ENCODE data around the gene NCAPH2.

The NCAPH2 gene

GRCh38 chr22:50507991-50508884, at the start of gene NCAPH2:
NCAPH2 (plus strand) TSS chr22:50508224; CDS start chr22:50508338, 114 bp downstream.
- peak; percentile 97 for DNase-seq

DNA sequence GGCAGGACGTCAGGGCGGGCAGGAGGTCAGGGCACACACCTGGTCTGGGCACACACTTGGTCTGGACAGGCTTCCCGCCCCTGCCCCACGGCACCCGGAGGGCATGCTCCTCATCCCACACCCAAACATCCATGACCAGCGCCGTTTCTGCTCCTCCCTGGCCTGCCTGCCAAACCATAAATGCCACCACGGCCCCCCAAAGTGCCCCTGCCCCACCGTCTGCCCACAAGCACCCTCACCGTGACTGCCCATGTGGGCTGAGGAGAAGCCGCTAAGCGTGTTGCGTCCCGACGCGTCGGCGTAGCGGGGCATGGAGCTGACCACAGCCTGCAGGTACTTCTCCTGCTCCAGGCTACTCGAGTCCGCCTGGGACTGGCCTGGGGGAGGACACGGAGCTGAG, 49.0 kb upstream of the NCAPH2 start:
- no peak for DNase-seq

DNA sequence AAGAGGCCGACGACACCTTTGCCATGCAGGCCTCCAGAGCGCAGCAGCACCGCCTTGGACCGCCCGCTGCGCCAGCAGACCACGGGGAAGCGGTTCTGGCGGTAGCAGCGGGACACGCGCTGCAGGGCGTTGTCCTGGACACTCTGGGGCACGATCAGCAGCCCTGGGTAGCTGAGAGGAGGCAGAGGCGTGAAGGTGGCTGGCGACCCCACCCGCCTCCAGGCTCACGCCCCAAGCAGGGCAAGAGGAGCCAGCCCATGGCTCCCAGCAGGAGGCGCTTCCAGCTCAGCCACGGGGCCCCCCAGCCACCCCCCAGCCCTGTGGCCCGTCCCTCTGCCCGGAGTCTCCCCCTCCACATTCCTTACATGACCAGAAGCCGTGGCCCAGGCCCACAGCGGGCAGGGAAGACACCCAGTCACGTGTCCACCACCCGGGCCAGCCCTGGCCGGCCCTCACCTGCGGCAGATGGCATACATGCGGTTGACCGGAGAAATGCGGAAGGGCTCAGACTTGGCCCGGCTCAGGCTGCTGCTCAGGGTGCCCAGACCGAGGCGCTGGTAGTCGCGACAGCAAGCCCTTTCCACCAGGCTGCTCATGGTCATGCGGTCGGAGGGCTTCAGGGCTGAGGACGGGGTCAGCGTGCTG, 48.4 kb upstream of the NCAPH2 start:
- DNase-seq: no peak

- no peak for DNase-seq
Observed at GRCh38 chr22:50460938-50461337, 47.1 kb upstream of the NCAPH2 start.

- DNase-seq: no peak
Observed at GRCh38 chr22:50461536-50461935, 46.5 kb upstream of the NCAPH2 start.

DNA sequence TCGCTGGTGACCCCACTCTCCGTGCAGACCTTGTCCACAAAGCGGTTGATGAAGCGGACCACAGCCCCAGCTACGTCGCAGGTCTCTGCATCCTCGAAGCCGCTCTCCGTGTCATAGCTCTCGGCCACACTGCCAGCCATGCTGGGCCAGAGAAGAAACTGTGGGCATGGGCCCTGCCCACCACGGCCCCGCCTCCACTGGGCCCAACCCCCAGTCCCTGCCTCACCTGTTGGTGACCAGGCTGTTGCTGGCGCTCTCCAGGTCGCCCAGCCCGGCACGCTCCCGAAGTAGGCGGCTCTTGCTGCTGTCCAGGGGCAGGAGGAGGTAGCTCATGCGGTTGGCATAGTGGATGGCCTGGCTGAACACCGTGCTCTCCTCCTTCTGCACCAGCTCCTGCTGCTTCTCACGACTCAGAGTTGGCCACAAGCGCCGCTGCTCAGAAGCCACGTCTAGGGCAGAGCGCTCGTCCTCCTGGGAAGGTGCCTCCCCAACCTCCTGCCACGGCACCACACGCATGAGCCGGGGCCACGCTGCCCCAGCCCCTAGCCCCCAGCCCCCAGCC, 46.0 kb upstream of the NCAPH2 start:
- DNase-seq: no peak

GRCh38 chr22:50463188-50463900, 44.7 kb upstream of the NCAPH2 start:
- no peak for DNase-seq

DNA sequence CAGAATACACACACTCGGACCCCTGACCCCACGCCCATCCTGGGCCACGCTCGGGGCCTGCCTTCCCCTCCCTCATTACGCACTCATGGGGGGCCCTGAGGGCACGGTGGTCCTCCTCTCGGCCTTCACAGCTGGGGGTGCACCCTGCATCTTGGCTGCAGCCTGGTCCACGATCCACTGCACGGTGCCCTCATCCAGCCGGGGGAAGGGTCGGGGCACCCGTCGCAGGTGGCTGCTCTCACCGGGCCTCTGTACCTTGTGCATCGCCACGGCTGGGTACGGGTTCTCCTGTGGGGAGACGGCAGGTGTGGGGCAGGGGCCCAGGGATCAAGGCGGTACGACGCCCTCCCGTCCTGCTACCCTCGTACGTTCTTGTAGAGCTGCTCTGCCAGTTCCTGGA, 43.6 kb upstream of the NCAPH2 start:
- no peak for DNase-seq

- DNase-seq: no peak
Observed at GRCh38 chr22:50465066-50465930, 42.7 kb upstream of the NCAPH2 start.

DNA sequence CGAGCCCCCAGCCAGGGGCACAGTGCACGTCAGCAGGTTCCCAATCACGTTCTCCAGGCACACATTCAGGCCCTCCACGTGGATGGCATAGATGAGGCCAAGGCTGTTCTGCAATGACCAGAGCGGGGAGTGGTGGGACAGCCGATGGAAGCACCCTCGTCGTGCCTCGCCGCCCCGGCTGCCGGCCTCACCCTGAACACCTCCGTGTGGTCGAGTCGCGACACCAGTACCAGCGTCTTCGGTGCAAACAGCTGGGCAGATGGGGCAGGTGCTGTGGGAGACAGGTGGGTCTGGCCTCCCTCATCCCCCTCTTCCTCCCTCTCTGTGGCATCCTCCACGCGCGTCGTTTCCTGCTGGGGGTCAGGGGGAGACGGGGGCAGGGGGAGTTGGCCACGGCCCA, 40.7 kb upstream of the NCAPH2 start:
- DNase-seq: no peak

DNA sequence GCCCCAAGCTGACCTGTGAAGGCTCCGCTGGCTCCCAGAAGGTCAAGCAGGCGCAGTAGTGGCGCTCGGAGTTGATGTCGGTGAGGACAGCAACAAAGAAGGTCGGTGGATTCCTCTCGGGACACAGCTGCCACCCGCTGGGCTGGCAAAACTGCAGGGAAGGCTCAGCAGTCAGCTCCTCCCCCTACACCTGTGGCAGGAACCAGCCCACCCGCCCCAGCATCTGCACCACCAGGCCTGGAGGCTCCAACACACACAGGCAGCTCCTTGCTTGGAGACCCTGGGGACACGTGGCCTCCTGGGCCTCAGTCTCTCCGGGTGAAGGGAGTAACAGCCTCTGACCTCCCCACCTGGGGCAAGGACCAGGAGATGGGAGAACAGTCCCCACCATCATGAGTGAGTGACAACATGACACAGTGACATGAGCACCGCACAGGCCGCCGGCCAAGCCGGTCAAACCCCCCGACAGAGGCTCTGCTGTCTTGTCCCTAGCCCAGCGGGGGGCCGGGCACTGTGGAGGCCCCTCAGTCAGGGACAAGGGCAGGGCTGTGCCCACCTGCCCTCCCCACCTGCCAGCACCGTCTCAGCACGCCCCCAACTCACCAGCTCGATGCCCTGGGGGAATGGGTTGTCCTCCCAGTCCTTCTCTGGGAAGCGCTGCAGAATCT, 40.1 kb upstream of the NCAPH2 start:
- DNase-seq: no peak

DNA sequence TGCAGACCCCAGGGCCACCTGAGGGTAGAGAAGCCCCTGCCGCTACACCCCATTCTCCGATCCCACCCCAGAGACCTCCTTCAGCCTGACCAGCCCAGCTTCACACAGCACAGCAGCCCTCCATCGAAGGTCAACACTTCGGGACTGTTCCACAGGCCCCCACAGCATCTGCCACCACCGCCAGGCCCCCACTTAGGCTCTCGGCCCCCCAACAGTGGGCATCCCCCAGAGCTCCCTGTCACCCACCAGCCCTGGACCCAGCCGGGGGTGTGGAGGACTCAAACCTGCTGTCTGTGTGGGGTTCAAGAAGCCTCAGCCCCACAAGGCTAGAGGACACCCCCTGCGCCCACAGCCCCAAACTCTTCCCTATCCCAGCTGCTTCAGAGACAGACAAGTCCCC, 39.4 kb upstream of the NCAPH2 start:
- DNase-seq: no peak

DNA sequence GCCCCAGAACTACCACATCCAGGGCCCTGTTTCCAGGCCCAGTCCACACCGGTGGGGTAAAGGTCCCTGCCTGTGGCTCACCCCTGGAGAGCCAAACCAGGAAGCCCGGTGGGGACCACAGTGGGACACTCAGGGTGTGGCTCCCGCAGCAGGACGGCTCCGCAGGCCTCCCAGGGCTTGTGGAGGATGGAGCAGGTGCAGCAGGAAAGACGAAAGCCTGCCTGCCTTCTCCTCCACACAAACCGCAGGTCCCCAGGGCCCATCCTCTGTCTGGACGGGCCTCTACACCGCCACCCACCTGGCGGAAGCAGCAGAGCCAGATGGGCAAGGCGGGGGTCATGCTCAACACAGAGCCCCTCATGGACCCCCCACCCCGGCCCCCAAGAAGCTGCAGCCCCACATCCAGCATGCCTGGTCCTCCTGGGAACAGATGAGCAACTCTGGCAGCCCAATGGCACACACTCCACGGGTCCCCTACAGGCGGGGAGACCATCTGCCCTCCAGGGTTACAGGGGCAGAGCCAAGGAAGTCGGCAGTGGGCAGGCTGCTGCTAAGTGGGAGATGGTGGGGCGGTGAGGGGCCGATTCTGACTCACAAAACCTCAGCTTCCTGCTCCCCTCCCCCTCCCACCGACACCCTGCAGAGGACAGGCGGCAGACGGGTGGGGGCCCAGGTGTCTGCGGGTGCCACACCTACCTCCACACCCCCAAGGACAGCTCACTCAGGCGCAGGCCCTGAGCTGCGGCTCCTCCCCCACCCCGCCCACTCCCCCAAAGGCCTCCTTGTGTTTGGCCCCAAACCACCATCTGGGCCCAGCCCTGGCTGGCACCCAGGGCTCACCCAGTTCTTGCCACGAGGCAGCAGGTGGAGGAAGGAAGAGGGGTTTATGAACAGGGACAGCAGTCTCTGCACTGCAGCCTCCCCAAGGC, 38.4 kb upstream of the NCAPH2 start:
- DNase-seq: peak; percentile 98

- DNase-seq: no peak
Observed at GRCh38 chr22:50470491-50470890, 37.5 kb upstream of the NCAPH2 start.

- DNase-seq: no peak
Observed at GRCh38 chr22:50471197-50471847, 36.7 kb upstream of the NCAPH2 start.

DNA sequence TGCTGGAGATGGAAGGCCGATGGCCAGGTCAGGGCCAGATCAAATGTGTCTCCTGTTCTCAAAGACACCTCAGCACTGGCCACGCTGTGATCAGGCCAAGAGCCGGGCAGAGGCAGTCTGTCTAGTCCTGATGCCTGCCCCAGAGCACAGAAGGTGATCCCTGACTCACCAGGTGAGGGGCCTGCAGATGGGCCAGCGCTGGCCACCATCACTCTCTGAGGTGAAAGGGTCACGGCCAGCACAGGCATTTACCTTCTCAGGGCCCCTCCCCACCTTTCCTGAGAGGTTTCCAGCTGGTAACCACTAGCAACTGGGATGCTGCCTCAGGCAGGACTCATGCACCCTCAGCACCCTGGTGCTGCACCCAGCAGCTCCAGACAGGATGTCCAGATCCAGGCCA, 36.1 kb upstream of the NCAPH2 start:
- DNase-seq: no peak

DNA sequence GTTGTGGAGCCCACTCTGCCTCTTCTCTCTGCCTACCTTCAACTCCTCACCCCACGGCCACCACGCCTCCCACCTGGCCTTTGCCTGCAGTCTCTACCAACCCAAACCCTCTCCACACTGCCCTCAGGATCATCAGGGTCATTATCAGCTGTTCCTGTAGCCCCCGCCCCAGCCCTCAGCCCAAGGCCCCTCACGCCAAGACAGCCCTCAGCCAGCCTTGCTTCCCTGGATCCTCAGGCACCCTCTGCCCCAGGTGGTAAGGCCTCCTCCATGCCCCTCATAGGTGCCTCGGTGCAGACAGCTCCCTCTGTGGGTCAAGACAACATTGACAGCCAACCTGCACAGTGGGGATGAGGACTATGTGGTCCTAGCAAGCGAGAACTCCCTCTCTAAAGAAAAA, 34.9 kb upstream of the NCAPH2 start:
- peak; percentile 73 for DNase-seq

GRCh38 chr22:50473855-50474671, 34.0 kb upstream of the NCAPH2 start:
- DNase-seq: no peak

Data from CD4-positive, alpha-beta T cell treated with Interleukin-21 for 1 hour (primary cell).